T-helper 17 cell (primary cell): ENCODE results near the gene PARVA. TPM values are rescaled to one million over a fixed set of nuclear protein-coding genes. Genes with fewer than 3 reads are reported as not detected.

Source experiments
- ATAC-seq: fragments of 150-1000 bp; cut with Tn5 transposase; 2 replicates; pipeline ENCODE4 v1.10.0; 2021; ENCODE audit warnings: mild to moderate bottlenecking, moderate library complexity
- DNase-seq, 3 donors: peaks; one replicate each; pipeline versions ENCODE4 v3.0.0 to v3.0.0-alpha.2; 2020 to 2021
- H3K9me3 ChIP-seq: one replicate; pipeline ENCODE4 v1.7.0; 2013; ENCODE audit warnings: low read length, mild to moderate bottlenecking; ENCODE audit not compliant: control insufficient read depth, poor library complexity, severe bottlenecking
- H3K27ac Mint-ChIP-seq: one replicate; pipeline ENCODE4 v1.8.0; 2022; ENCODE audit warnings: mild to moderate bottlenecking, moderate library complexity, mixed read lengths
- H3K27me3 Mint-ChIP-seq: one replicate; pipeline ENCODE4 v1.8.0; 2022; ENCODE audit warnings: mixed read lengths
- H3K36me3 Mint-ChIP-seq: one replicate; pipeline ENCODE4 v1.8.0; 2022; ENCODE audit warnings: low read depth, mixed read lengths
- H3K4me1 Mint-ChIP-seq: one replicate; pipeline ENCODE4 v1.8.0; 2022; ENCODE audit warnings: mild to moderate bottlenecking, mixed read lengths
- H3K4me3 Mint-ChIP-seq: one replicate; pipeline ENCODE4 v1.8.0; 2022; ENCODE audit warnings: mild to moderate bottlenecking, moderate library complexity, mixed read lengths
- total RNA-seq, 4 donors: library from RNA in 2 of 4; stranded (reverse) in 2 of 4; gene quantifications; one replicate each; pipeline ENCODE4 v1.2.3 and lab custom pipeline; 2022 to 2026

Gene PARVA
- total RNA-seq, 2 donors from 2014 or later, result 0.16 to 1.8 TPM

DNA sequence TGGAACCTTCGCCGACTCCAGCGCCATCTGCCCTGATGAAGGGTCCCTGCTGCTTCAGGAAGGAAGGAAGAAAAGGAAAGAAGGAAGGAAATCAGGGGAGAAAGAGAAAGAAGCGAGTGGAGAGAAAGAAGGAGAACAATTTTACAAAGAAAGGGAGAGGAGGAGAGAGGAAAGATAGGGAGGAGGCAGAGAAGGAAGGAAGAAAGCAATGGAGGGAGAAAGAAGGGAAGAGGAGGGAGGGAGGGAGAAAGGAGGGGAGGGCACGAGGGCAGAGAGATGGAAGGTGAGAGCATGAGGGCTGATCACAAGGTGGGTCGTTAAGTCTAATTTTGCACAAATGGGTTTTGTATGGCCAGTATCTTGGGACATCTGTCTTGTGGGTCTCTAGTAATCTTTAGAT lies 39.2 kb downstream of the PARVA start:
- Mint-ChIP-seq H3K27me3 (peaks cover 36% of the 10 kb centered on the region), H3K4me1 (peaks cover 3% of the 10 kb centered on the region), H3K27ac (no peak overlapping the region), H3K36me3 (no peaks in the 10 kb centered on the region), H3K4me3 (no peak overlapping the region)
- ATAC-seq, result no peak
- DNase-seq, result no peak
- H3K9me3 ChIP-seq, result no peaks in the 10 kb centered on the region

DNA sequence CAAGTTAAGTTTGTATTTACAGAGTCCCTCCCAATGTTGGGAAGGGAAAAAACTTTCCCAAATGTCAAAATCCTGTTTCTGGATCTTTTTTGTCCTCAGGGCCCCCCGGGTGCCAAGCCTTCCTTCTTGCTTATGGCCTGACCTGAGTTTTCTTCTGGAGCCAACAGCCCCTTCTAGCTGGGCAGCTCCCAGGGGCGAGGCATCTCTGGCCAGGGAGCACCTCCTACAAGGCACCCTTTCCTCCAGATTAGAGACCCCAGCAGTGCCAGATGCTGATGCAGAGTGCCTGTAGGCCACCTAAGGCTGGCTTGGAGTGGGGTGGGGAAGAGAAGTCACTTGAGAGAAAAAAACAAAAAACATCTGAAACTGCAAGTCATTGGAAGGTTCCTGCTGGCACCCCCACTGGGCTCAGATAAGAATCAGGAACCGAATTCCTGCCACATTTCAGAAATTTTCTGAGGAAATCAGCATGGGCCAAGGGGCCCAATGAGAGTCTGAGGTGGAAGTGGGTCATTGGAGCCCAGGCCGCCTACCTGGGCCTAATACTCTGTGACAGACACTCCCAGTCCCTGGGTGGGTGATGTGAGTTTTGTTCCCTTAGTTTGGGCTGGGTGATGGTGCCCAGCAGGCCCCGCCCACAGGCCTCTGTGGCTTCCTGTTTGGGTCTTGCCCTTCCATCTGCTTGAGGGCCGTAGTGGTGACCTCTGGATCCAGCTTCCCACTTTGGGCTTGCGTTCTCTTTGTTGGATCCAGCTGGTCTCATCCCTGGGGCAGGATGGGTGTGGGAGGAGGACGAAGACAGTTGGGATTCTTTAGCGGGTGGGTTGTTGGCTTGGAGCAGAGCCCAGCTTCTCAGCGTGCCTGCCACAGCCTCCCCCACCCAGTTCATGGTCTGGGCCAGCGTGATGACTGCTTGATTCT lies 40.6 kb downstream of the PARVA start:
- no peaks in the 10 kb centered on the region for H3K9me3 ChIP-seq
- no peak for ATAC-seq
- Mint-ChIP-seq H3K36me3 (no peaks in the 10 kb centered on the region), H3K4me1 (peaks cover 3% of the 10 kb centered on the region), H3K27me3 (peaks cover 25% of the 10 kb centered on the region), H3K4me3 (no peak overlapping the region), H3K27ac (no peak overlapping the region)
- no peak for DNase-seq

DNA sequence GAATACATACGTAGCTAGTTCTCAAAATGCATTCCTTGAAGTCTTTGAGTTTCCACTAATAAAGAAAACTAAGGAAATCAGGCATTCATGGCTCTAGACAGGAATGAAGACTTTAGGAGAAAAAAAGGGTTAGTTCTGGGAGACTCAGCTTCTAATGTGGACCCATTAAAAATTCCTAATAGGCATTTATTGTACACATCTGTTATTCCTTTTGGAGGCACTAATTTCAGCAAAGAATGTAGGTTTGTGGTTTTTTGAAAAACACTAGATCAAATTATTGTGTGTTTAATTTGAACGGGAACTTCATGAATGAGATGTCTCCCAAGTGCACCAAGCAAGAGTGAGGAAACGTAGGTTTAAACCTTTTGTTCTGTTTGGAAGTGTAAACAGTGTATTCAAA lies 42.7 kb downstream of the PARVA start:
- DNase-seq (no peak), ATAC-seq (no peak)
- Mint-ChIP-seq H3K27me3 (peaks cover 7% of the 10 kb centered on the region), H3K4me3 (no peak overlapping the region), H3K27ac (no peak overlapping the region), H3K4me1 (peaks cover 3% of the 10 kb centered on the region), H3K36me3 (no peaks in the 10 kb centered on the region)
- no peaks in the 10 kb centered on the region for H3K9me3 ChIP-seq

DNA sequence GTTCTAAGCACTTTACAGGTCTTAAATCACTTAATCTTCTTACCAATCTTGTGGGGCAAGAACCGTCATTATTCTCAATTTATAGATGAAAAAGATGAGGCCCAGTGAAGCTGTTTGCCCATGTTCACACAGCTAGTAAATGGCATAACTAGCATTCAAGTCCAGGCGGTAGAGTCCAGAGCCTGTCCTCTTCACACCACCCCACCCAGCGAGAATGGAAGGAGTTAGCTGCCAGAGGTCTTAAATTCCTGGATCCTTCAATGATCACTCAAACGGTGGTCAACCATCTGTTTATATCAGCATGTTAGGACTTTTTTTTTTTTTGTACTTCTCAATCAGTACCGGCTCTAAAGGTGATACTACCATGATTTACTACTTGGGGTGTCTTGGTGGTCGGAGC lies 43.3 kb downstream of the PARVA start:
- Mint-ChIP-seq H3K4me3 (no peak overlapping the region), H3K4me1 (peaks cover 3% of the 10 kb centered on the region), H3K27ac (no peak overlapping the region), H3K36me3 (peaks cover 3% of the 10 kb centered on the region), H3K27me3 (peaks cover 9% of the 10 kb centered on the region)
- ATAC-seq, result no peak
- no peak for DNase-seq
- H3K9me3 ChIP-seq, result no peaks in the 10 kb centered on the region

DNA sequence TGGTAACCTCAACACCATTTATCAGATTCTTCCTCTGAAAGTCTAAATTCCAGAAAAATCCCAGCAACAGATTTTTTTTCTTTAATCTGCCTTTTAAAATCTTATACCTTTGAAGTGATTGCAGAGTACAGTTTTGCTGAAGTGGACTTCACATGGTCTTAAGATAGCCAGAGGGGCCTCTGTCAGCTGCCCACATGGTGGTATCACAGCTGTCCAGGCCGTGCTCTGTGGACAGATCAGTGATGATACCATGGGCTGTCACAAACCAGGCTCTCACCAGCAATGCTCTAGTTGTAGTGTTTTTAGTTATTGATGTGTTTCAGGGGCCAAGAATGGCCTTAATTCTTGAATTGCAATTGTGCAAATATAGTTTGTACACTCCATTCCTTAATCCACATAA lies 44.0 kb downstream of the PARVA start:
- Mint-ChIP-seq H3K4me1 (peaks cover 2% of the 10 kb centered on the region), H3K27ac (no peak overlapping the region), H3K36me3 (peaks cover 3% of the 10 kb centered on the region), H3K27me3 (peaks cover 8% of the 10 kb centered on the region), H3K4me3 (no peak overlapping the region)
- ATAC-seq, result no peak
- DNase-seq, result no peak
- no peaks in the 10 kb centered on the region for H3K9me3 ChIP-seq

DNA sequence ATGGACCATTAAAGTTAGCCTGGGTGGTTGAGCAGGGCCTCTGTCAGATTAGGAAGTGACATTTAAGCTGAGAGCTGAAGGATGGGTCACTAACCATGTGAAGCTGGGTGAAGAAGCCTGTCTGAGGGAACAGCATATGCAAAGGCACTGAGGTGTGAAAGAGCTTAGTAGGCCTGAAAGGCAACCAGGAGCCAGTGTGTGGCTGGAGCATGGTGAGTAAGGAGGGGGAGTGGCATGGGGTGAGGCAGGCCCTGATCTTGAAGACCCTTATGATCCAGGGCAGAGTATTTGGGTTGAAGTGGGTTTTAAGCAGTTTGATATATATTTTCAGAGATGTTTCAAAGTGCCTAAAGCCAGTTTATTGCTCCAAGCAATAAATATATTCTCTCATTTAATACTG lies 48.8 kb downstream of the PARVA start:
- no peaks in the 10 kb centered on the region for H3K9me3 ChIP-seq
- no peak for DNase-seq
- H3K36me3 Mint-ChIP-seq, result peaks cover 3% of the 10 kb centered on the region
- H3K4me1 Mint-ChIP-seq, result no peaks in the 10 kb centered on the region
- ATAC-seq, result no peak
- H3K27me3 Mint-ChIP-seq, result peaks cover 8% of the 10 kb centered on the region
- no peak overlapping the region for H3K27ac Mint-ChIP-seq
- H3K4me3 Mint-ChIP-seq, result no peak overlapping the region

DNA sequence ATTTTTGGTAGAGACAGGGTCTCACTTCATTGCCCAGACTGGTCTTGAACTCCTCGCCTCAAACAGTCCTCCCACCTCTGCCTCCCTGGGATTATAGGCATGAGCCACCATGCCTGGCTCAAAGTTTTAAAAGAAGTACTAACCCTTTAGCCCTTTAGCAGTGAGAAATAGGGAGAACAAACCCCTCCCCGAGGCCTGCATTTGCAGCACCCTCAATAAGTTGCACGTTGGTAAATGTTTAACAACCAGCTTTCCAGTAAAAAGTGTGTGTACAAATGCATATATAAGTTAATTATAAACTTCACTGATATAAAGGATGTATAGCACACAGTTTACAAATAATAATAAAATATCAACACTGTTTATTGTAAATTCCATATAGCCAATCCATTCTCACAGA lies 51.8 kb downstream of the PARVA start:
- H3K9me3 ChIP-seq, result no peaks in the 10 kb centered on the region
- Mint-ChIP-seq H3K27me3 (peaks cover 8% of the 10 kb centered on the region), H3K4me1 (no peaks in the 10 kb centered on the region), H3K27ac (no peak overlapping the region), H3K36me3 (peaks cover 3% of the 10 kb centered on the region), H3K4me3 (no peak overlapping the region)
- no peak for ATAC-seq
- DNase-seq, result no peak

DNA sequence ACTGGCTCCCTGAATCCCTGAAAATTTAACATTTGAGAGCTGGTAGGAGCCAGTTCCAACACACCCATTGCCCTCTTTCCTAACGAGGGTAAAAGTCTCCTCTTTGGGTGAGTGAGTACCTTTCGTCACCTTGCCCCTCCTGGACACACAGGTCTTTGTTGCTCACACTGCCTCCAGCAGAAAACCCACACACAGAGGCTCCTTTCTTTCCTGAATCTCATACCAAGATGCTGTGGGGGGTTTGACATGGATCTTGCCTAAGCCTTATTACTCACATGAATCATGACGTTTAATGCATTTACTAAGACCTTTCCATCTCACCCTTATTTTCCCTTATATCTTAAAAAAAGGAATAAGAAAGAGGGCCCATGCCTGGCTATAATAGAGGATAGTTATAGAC lies 53.0 kb downstream of the PARVA start:
- no peak overlapping the region for H3K27ac Mint-ChIP-seq
- H3K4me3 Mint-ChIP-seq, result no peak overlapping the region
- DNase-seq (no peak), ATAC-seq (no peak)
- H3K4me1 Mint-ChIP-seq, result no peaks in the 10 kb centered on the region
- no peaks in the 10 kb centered on the region for H3K9me3 ChIP-seq
- peaks cover 4% of the 10 kb centered on the region for H3K36me3 Mint-ChIP-seq
- peaks cover 9% of the 10 kb centered on the region for H3K27me3 Mint-ChIP-seq

DNA sequence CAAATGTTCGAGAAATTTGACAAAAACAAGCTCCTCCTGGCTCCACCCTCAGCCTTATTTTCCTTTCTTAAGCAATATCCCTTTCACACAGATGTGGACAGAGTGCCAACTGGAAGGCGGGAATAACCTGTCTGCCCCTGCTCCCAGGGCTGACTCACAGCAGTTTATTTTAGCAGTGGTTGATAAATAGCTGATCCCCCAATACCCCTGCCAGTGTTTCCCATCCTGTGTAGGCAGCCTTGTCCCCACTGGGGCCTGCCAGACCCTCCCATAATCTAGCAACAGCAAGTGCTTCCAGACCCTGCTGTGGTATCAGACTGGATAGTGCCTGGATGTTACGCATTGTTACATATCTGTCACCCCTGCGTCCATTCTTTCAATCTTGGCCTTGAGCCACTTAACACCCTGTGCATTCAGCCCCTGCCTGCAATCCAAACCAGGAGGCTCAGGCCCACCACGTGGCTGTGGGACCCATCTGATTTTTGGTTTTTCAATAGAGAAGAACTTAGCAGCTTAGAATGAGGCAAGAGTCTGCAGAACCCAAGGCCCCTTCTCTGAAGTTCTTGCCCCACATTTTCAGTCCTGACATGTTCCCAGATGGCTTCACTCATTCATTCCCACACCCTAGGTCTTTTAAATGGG lies 53.7 kb downstream of the PARVA start:
- no peak overlapping the region for H3K4me3 Mint-ChIP-seq
- peaks cover 2% of the 10 kb centered on the region for H3K36me3 Mint-ChIP-seq
- no peak overlapping the region for H3K27ac Mint-ChIP-seq
- no peaks in the 10 kb centered on the region for H3K9me3 ChIP-seq
- H3K27me3 Mint-ChIP-seq, result peaks cover 4% of the 10 kb centered on the region
- ATAC-seq (no peak), DNase-seq (no peak)
- no peaks in the 10 kb centered on the region for H3K4me1 Mint-ChIP-seq

DNA sequence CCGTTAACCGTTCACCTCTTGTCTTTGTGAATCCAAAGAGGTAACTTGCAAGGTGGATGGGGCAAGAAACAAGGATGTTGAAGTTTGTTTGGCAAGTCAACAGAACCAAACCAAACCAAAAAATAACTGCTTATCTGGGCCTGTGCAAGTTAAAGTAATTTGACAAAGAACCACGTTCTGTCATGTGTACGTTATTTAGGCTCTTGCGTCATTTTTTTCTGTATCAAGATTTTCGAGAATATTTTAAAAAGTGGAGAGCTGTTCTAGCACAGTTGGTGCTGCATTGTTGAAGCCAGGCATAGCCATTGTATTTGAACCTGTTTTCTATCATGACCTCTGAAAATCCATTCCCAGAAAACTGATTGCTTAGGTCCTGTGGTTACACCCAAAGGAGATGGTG lies 55.1 kb downstream of the PARVA start:
- Mint-ChIP-seq H3K27ac (no peak overlapping the region), H3K36me3 (peaks cover 2% of the 10 kb centered on the region), H3K4me3 (no peak overlapping the region), H3K4me1 (no peaks in the 10 kb centered on the region), H3K27me3 (peaks cover 4% of the 10 kb centered on the region)
- DNase-seq (no peak), ATAC-seq (no peak)
- H3K9me3 ChIP-seq, result no peaks in the 10 kb centered on the region

DNA sequence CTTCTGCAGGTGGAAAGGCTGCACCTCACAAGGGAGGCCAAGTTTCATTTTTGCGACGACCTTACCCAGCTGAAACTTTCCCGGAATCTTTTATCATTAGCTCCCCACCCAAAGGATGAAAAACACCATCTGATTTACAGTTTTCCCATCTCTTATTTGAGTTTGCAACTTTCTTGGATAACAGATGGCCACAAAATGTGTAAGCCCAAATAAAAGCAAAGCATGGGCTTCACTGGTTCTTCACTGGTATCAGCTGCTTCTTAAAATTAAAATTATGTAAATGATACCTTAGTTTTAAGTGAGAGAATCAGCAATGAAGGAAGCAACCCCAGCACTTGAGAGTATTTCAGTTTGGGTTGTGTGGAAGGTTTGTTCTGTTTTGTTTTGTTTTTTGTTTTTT lies 55.8 kb downstream of the PARVA start:
- ATAC-seq, result no peak
- peaks cover 4% of the 10 kb centered on the region for H3K27me3 Mint-ChIP-seq

DNA sequence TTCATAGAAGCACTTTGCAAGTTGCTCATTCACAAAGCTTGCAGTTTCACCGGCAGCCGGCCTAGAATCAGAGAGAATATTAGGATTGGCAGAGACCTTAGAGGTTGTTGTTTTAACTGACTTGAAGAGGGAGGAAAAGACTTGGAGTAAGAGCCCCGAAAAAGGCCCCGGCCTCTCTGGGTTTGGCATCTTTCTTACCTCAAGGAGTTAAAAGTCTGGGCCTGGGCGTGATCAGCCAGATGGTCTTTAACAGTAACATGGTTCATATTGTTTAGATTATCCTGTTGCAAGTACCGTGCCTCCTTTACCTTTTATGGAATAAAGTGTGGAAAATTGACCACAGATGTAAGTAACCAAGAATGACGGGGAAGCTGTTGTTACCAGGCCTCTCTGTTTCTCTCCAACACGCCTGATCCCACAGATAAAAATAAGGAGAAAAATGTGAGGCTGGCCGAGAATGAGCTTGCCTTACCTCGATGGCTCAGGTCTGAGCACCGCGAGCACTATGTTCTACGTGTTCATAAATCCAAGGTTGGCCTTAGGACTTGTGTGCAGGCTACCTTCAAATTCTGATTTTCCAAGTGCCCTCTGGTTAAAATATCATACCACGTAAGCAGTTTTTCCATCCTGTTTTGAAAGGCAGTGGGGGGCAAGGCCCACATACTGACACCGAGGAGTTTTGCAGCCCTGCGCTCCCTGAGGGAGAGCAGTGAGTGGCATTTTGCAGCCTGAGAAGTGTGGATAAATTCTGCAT lies 56.4 kb downstream of the PARVA start:
- Mint-ChIP-seq H3K36me3 (peaks cover 2% of the 10 kb centered on the region), H3K27me3 (peaks cover 4% of the 10 kb centered on the region), H3K27ac (no peak overlapping the region), H3K4me3 (no peak overlapping the region), H3K4me1 (no peaks in the 10 kb centered on the region)
- ATAC-seq (no peak), DNase-seq (no peak)
- H3K9me3 ChIP-seq, result no peaks in the 10 kb centered on the region

More for the DNA sequence above, 55.8 kb downstream of the PARVA start:
- DNase-seq, result no peak
- H3K9me3 ChIP-seq, result no peaks in the 10 kb centered on the region
- Mint-ChIP-seq H3K27ac (no peak overlapping the region), H3K4me1 (no peaks in the 10 kb centered on the region), H3K4me3 (no peak overlapping the region), H3K36me3 (peaks cover 2% of the 10 kb centered on the region)

DNA sequence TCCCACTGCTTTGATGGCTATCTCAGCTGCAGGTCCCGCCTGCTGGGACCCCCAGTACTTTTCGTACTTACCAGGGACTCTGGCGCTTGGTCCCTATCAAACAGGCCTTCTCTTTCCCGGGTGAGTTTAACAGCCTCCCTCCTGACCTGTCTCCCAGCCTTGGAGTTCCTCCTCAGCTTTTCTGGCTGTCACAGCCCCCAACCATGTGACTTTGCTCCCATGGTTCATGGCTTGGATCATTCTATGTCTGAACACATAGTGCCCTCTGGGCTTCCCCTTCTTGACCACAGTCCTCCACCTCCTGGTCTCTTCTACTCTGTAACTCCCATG lies 56.9 kb downstream of the PARVA start:
- Mint-ChIP-seq H3K27me3 (peaks cover 4% of the 10 kb centered on the region), H3K27ac (no peak overlapping the region), H3K4me3 (no peak overlapping the region), H3K36me3 (peaks cover 2% of the 10 kb centered on the region), H3K4me1 (no peaks in the 10 kb centered on the region)
- ATAC-seq (no peak), DNase-seq (no peak)
- no peaks in the 10 kb centered on the region for H3K9me3 ChIP-seq
